ENCODE results near the gene SIRT2. TPM values are rescaled to one million over a fixed set of nuclear protein-coding genes. Genes with fewer than 3 reads are reported as not detected.

Gene SIRT2
- total RNA-seq, 2 experiments from 2014 or later: 25.5 to 32.1 TPM

DNA sequence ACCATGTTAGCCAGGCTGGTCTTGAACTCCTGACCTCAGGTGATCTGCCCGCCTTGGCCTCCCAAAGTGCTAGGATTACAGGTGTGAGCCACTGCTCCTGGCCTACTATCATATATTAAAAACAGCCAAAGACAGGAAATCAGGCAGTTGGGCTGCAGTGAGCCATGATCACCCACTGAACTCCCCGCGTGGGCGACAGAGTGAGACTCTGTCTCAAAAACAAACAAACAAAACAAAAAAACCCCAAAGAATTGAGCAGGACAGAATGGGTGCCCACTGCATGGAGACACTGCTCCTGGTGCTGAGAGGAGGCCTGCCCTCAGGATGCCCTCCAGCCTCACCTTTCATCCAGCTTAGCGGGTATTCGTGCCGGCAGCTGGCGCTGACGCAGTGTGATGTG lies 16.1 kb downstream of the SIRT2 start:
- Histone ChIP-seq H3K4me3 (ENCODE audit: low read depth, low read length, poor library complexity, severe bottlenecking) (no peak overlapping the region), H3K4me2 (ENCODE audit: low read length) (no peak overlapping the region), H3K79me2 (ENCODE audit: insufficient read depth, low read depth, low read length) (no peaks in the 10 kb centered on the region), H2AFZ (ENCODE audit: low read length) (no peak overlapping the region), H3K9me2 (ENCODE audit: insufficient read depth, low read length) (no peaks in the 10 kb centered on the region), H4K20me1 (ENCODE audit: insufficient read depth, low read length) (no peaks in the 10 kb centered on the region), H3K36me3 (ENCODE audit: insufficient read depth, low read length) (peaks cover under 1% of the 10 kb centered on the region; the same call in 1 of the 2 replicates), H3K4me1 (ENCODE audit: insufficient read depth, low read length, poor library complexity, severe bottlenecking) (peaks cover 13% of the 10 kb centered on the region), H3K9me3 (ENCODE audit: low read length) (no peaks in the 10 kb centered on the region), H3K27ac (ENCODE audit: low read depth, low read length, poor library complexity, severe bottlenecking) (no peak overlapping the region)
- BruUV-seq (replicated peaks): no TSS peak
- DNase-seq (ENCODE audit: low spot score): no peak
- POLR2A ChIA-PET: no interaction called here
- intact Hi-C loops (cut with micrococcal nuclease; ENCODE audit: unreplicated experiment): no loop called here
- CTCF ChIA-PET (ENCODE audit: unreplicated experiment): no interaction called here
- TF ChIP-seq, protein P1, sequence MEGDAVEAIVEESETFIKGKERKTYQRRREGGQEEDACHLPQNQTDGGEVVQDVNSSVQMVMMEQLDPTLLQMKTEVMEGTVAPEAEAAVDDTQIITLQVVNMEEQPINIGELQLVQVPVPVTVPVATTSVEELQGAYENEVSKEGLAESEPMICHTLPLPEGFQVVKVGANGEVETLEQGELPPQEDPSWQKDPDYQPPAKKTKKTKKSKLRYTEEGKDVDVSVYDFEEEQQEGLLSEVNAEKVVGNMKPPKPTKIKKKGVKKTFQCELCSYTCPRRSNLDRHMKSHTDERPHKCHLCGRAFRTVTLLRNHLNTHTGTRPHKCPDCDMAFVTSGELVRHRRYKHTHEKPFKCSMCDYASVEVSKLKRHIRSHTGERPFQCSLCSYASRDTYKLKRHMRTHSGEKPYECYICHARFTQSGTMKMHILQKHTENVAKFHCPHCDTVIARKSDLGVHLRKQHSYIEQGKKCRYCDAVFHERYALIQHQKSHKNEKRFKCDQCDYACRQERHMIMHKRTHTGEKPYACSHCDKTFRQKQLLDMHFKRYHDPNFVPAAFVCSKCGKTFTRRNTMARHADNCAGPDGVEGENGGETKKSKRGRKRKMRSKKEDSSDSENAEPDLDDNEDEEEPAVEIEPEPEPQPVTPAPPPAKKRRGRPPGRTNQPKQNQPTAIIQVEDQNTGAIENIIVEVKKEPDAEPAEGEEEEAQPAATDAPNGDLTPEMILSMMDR (conservative IDR thresholded peaks at IDR 0.05; ENCODE audit: low read length): no peak
- no peak for TF ChIP-seq EZH2phosphoT487 (IDR thresholded peaks at IDR 0.05; ENCODE audit: borderline replicate concordance, low read depth, low read length)

DNA sequence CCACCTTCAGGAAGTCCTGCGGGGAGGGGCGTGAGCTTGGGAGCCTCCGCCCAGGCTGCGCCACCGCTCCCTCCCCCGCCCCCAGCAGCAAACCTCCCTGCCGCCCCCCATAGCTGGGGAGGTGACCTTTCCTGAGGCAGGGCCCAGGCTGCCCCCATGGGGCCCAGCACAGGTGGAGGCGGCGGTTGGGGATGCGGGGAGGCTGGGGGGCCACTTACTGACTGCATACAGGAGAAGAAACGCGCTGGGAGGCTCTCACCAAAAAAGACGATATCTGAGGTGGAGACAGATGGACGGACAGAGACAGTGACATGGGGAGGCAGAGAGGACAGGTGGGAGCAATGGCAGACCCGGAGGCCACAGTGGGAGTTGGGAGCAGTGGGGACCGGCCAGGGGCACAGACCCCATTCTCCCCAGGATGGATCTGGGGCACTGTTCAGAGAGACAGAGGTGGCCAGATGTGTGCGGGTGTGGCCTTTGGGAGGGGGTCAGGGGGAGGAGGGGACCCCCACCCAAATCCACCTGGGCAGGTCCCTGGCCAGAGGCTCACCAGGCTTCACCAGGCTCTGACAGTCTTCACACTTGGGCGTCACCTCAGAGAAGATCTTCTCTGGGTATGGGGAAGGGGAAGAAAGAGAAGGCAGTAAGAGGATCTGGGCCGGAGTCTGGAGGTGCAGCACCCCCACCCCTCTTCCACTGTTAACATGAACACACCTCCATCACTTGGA lies 18.4 kb downstream of the SIRT2 start:
- BruUV-seq (replicated peaks): no TSS peak
- H2AFZ ChIP-seq (ENCODE audit: low read length): no peak overlapping the region
- no peaks in the 10 kb centered on the region for H4K20me1 ChIP-seq (ENCODE audit: insufficient read depth, low read length)
- ChIA-PET CTCF (ENCODE audit: unreplicated experiment) (no interaction called here), POLR2A (no interaction called here)
- H3K27ac ChIP-seq (ENCODE audit: low read depth, low read length, poor library complexity, severe bottlenecking): no peak overlapping the region
- H3K4me2 ChIP-seq (ENCODE audit: low read length): no peak overlapping the region
- no peaks in the 10 kb centered on the region for H3K79me2 ChIP-seq (ENCODE audit: insufficient read depth, low read depth, low read length)
- H3K9me3 ChIP-seq (ENCODE audit: low read length): no peaks in the 10 kb centered on the region
- H3K4me3 ChIP-seq (ENCODE audit: low read depth, low read length, poor library complexity, severe bottlenecking): no peak overlapping the region
- intact Hi-C loops (cut with micrococcal nuclease; ENCODE audit: unreplicated experiment): no loop called here
- DNase-seq (ENCODE audit: low spot score): no peak
- no peaks in the 10 kb centered on the region for H3K36me3 ChIP-seq (ENCODE audit: insufficient read depth, low read length)
- no peaks in the 10 kb centered on the region for H3K9me2 ChIP-seq (ENCODE audit: insufficient read depth, low read length)
- TF ChIP-seq, protein P1 (conservative IDR thresholded peaks at IDR 0.05; ENCODE audit: low read length): no peak
- TF ChIP-seq EZH2phosphoT487 (IDR thresholded peaks at IDR 0.05; ENCODE audit: borderline replicate concordance, low read depth, low read length): no peak
- H3K4me1 ChIP-seq (ENCODE audit: insufficient read depth, low read length, poor library complexity, severe bottlenecking): peaks cover 26% of the 10 kb centered on the region

DNA sequence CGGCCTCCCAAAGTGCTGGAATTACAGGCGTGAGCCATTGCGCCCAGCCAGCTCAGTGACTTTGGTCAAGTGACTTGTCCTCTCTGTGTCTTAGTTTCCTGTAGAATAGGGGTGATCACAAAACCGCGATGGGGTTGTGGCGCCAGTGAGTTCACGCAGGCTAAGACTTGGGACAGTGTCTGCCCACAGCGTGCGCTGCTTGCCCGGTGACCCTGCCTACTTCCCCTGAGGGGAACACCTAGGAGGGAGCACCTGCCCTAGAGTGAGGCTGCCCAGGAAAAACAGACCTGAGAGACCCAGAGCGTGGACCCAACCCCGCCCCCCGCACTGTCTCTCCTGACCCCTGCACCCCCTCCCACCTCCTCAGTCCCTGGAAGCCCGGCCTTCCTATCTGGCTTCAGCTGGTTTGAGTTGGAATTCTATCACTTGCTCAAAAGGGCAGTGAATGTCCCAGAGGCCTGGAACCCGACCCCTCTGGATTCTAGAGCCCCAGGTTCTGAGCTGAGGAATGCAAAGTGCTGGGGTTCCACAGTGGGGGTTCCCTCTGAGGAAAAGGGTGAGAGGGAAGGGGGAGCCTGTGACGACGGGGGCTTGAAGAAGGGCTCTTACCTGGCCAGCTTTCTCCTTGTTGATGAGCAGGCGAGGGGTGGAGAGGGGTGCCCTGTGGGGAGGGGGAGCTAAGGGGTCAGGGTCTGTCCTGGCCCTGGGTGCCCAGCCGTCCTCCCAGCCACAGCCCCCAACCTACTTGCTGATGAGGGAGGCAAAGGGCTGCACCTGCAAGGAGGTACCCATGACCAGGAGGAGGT lies 19.1 kb downstream of the SIRT2 start:
- Histone ChIP-seq H3K4me1 (ENCODE audit: insufficient read depth, low read length, poor library complexity, severe bottlenecking) (peaks cover 26% of the 10 kb centered on the region), H3K4me3 (ENCODE audit: low read depth, low read length, poor library complexity, severe bottlenecking) (no peak overlapping the region), H3K27ac (ENCODE audit: low read depth, low read length, poor library complexity, severe bottlenecking) (no peak overlapping the region), H3K9me2 (ENCODE audit: insufficient read depth, low read length) (no peaks in the 10 kb centered on the region), H3K36me3 (ENCODE audit: insufficient read depth, low read length) (no peaks in the 10 kb centered on the region), H3K4me2 (ENCODE audit: low read length) (no peak overlapping the region), H2AFZ (ENCODE audit: low read length) (no peak overlapping the region), H4K20me1 (ENCODE audit: insufficient read depth, low read length) (no peaks in the 10 kb centered on the region), H3K9me3 (ENCODE audit: low read length) (no peaks in the 10 kb centered on the region), H3K79me2 (ENCODE audit: insufficient read depth, low read depth, low read length) (no peaks in the 10 kb centered on the region)
- TF ChIP-seq, protein P1 (conservative IDR thresholded peaks at IDR 0.05; ENCODE audit: low read length): no peak
- no peak for TF ChIP-seq EZH2phosphoT487 (IDR thresholded peaks at IDR 0.05; ENCODE audit: borderline replicate concordance, low read depth, low read length)
- no peak for DNase-seq (ENCODE audit: low spot score)
- intact Hi-C loops (cut with micrococcal nuclease; ENCODE audit: unreplicated experiment): no loop called here
- BruUV-seq (replicated peaks): no TSS peak
- CTCF ChIA-PET (ENCODE audit: unreplicated experiment): no interaction called here
- POLR2A ChIA-PET: no interaction called here
